Activated naive CD4-positive, alpha-beta T cell treated with anti-CD3 and anti-CD28 coated beads, Interleukin-2, amount 10 ng/mL, durations not matched to agents 7 days and 5 days (primary cell): ENCODE measurements around the gene NABP1.

Source experiments
- CTCF ChIA-PET: fragments of 350-600 bp; sonication (Branson Sonifier 250); formaldehyde crosslinking; loops from one replicate; lab custom pipeline; 2021; ENCODE audit warnings: antibody characterized with exemption; lab: Charles Lee
- DNase-seq: peaks from one replicate; pipeline ENCODE4 v3.0.0-alpha.2; 2020
- H3K27ac Mint-ChIP-seq: one replicate; pipeline ENCODE4 v1.8.0; 2021; ENCODE audit warnings: mild to moderate bottlenecking, moderate library complexity, mixed read lengths
- H3K27me3 Mint-ChIP-seq: one replicate; pipeline ENCODE4 v1.8.0; 2021; ENCODE audit warnings: mild to moderate bottlenecking, mixed read lengths
- H3K36me3 Mint-ChIP-seq: one replicate; pipeline ENCODE4 v1.8.0; 2021; ENCODE audit warnings: mixed read lengths
- H3K4me1 Mint-ChIP-seq: one replicate; pipeline ENCODE4 v1.8.0; 2021; ENCODE audit warnings: mixed read lengths
- H3K4me3 Mint-ChIP-seq: one replicate; pipeline ENCODE4 v1.8.0; 2021; ENCODE audit warnings: mild to moderate bottlenecking, moderate library complexity, mixed read lengths
- H3K9me3 Mint-ChIP-seq: one replicate; pipeline ENCODE4 v1.8.0; 2021; ENCODE audit warnings: mixed read lengths

NABP1 gene

GRCh38 chr2:191660575-191660974 is 17.4 kb upstream of the NABP1 start:
- no peaks in the 10 kb centered on the region for H3K27me3 Mint-ChIP-seq
- peaks cover 4% of the 10 kb centered on the region for H3K9me3 Mint-ChIP-seq
- CTCF ChIA-PET, result no interaction called here
- H3K4me1 Mint-ChIP-seq, result peaks cover 8% of the 10 kb centered on the region
- peaks cover 4% of the 10 kb centered on the region for H3K36me3 Mint-ChIP-seq
- no peak for DNase-seq
- no peak overlapping the region for H3K27ac Mint-ChIP-seq
- H3K4me3 Mint-ChIP-seq, result no peak overlapping the region

GRCh38 chr2:191661097-191661924 is 16.6 kb upstream of the NABP1 start:
- no peak overlapping the region for H3K4me3 Mint-ChIP-seq
- no peak for DNase-seq
- CTCF ChIA-PET, result no interaction called here
- peaks cover 9% of the 10 kb centered on the region for H3K4me1 Mint-ChIP-seq
- H3K27ac Mint-ChIP-seq, result no peak overlapping the region
- H3K36me3 Mint-ChIP-seq, result peaks cover 4% of the 10 kb centered on the region
- no peaks in the 10 kb centered on the region for H3K27me3 Mint-ChIP-seq
- peaks cover 4% of the 10 kb centered on the region for H3K9me3 Mint-ChIP-seq

GRCh38 chr2:191664823-191665677 is 12.9 kb upstream of the NABP1 start:
- Mint-ChIP-seq H3K27ac (no peak overlapping the region), H3K36me3 (no peaks in the 10 kb centered on the region), H3K9me3 (peaks cover 4% of the 10 kb centered on the region), H3K4me3 (no peak overlapping the region), H3K27me3 (no peaks in the 10 kb centered on the region), H3K4me1 (peaks cover 9% of the 10 kb centered on the region)
- CTCF ChIA-PET, result interaction anchor here (2.4 kb wide), 1 partner anchor 27 kb away, joined by 8 read pairs; no protein-coding TSS in a partner anchor
- DNase-seq, result no peak

- H3K27me3 Mint-ChIP-seq, result no peaks in the 10 kb centered on the region
- peaks cover 4% of the 10 kb centered on the region for H3K9me3 Mint-ChIP-seq
- no peaks in the 10 kb centered on the region for H3K36me3 Mint-ChIP-seq
- H3K4me1 Mint-ChIP-seq, result peaks cover 9% of the 10 kb centered on the region
- DNase-seq, result no peak
- no peak overlapping the region for H3K27ac Mint-ChIP-seq
- CTCF ChIA-PET, result interaction anchor here (1.0 to 2.4 kb wide), 2 partner anchors 11 to 28 kb away, joined by 4 to 8 read pairs; no protein-coding TSS in a partner anchor
- no peak overlapping the region for H3K4me3 Mint-ChIP-seq
These were observed 11.7 kb upstream of the NABP1 start for GRCh38 chr2:191666226-191666625.

- no peak overlapping the region for H3K27ac Mint-ChIP-seq
- no peak overlapping the region for H3K4me3 Mint-ChIP-seq
- DNase-seq, result no peak
- H3K4me1 Mint-ChIP-seq, result peaks cover 9% of the 10 kb centered on the region
- no peaks in the 10 kb centered on the region for H3K36me3 Mint-ChIP-seq
- no peaks in the 10 kb centered on the region for H3K27me3 Mint-ChIP-seq
- H3K9me3 Mint-ChIP-seq, result peaks cover 4% of the 10 kb centered on the region
- CTCF ChIA-PET, result interaction anchor here (1.0 to 2.4 kb wide), 2 partner anchors 10 to 29 kb away, joined by 4 to 8 read pairs; no protein-coding TSS in a partner anchor
These were observed 11.2 kb upstream of the NABP1 start for GRCh38 chr2:191666732-191667131.

GRCh38 chr2:191670076-191670475 is 7.9 kb upstream of the NABP1 start:
- Mint-ChIP-seq H3K9me3 (peaks cover 10% of the 10 kb centered on the region), H3K36me3 (peaks cover 3% of the 10 kb centered on the region), H3K27me3 (no peaks in the 10 kb centered on the region), H3K27ac (no peak overlapping the region), H3K4me3 (no peak overlapping the region), H3K4me1 (peaks cover 17% of the 10 kb centered on the region)
- DNase-seq, result no peak
- CTCF ChIA-PET, result interaction anchor here (0.9 to 1.5 kb wide), 3 partner anchors 12 to 103 kb away, joined by 3 to 5 read pairs (median 3); no protein-coding TSS in a partner anchor

- H3K4me3 Mint-ChIP-seq, result no peak overlapping the region
- peaks cover 3% of the 10 kb centered on the region for H3K36me3 Mint-ChIP-seq
- no peaks in the 10 kb centered on the region for H3K27me3 Mint-ChIP-seq
- no peak overlapping the region for H3K27ac Mint-ChIP-seq
- no peak for DNase-seq
- H3K9me3 Mint-ChIP-seq, result peaks cover 10% of the 10 kb centered on the region
- peaks cover 18% of the 10 kb centered on the region for H3K4me1 Mint-ChIP-seq
- CTCF ChIA-PET, result no interaction called here
These were observed 7.1 kb upstream of the NABP1 start for GRCh38 chr2:191670787-191671186.

- peaks cover 18% of the 10 kb centered on the region for H3K36me3 Mint-ChIP-seq
- DNase-seq, result peak; percentile 82
- peaks cover 54% of the 10 kb centered on the region for H3K4me1 Mint-ChIP-seq
- no peaks in the 10 kb centered on the region for H3K27me3 Mint-ChIP-seq
- peak overlapping the region; percentile 99 for H3K4me3 Mint-ChIP-seq
- H3K27ac Mint-ChIP-seq, result peak overlapping the region; percentile 100
- CTCF ChIA-PET, result interaction anchor here (0.8 to 2.0 kb wide), 6 partner anchors 9 to 105 kb away, joined by 3 to 8 read pairs (median 6); no protein-coding TSS in a partner anchor
- H3K9me3 Mint-ChIP-seq, result peaks cover 10% of the 10 kb centered on the region
These were observed 1.9 kb upstream of the NABP1 start for GRCh38 chr2:191675807-191676721.

GRCh38 chr2:191676790-191677645 is 918 bp upstream of the NABP1 start:
- DNase-seq, result peak; percentile 58
- Mint-ChIP-seq H3K36me3 (peaks cover 22% of the 10 kb centered on the region), H3K4me1 (peaks cover 63% of the 10 kb centered on the region), H3K27me3 (no peaks in the 10 kb centered on the region), H3K27ac (peak overlapping the region; percentile 100), H3K9me3 (peaks cover 10% of the 10 kb centered on the region), H3K4me3 (peak overlapping the region; percentile 99)
- CTCF ChIA-PET, result interaction anchor here (0.7 to 2.1 kb wide), 10 partner anchors 10 to 111 kb away, joined by 3 to 9 read pairs (median 4); no protein-coding TSS in a partner anchor

- peak; percentile 66 for DNase-seq
- Mint-ChIP-seq H3K4me1 (peaks cover 74% of the 10 kb centered on the region), H3K27me3 (no peaks in the 10 kb centered on the region), H3K36me3 (peaks cover 36% of the 10 kb centered on the region), H3K27ac (peak overlapping the region; percentile 100), H3K4me3 (peak overlapping the region; percentile 99), H3K9me3 (peaks cover 2% of the 10 kb centered on the region)
- CTCF ChIA-PET, result interaction anchor here (1.0 to 2.1 kb wide), 4 partner anchors 41 to 110 kb away, joined by 3 to 9 read pairs (median 3); no protein-coding TSS in a partner anchor
These were observed 633 bp downstream of the NABP1 start for GRCh38 chr2:191678437-191679100.

GRCh38 chr2:191679818-191680600 is 2.1 kb downstream of the NABP1 start:
- Mint-ChIP-seq H3K27ac (peak overlapping the region; percentile 100), H3K36me3 (peaks cover 41% of the 10 kb centered on the region), H3K9me3 (no peaks in the 10 kb centered on the region), H3K4me1 (peaks cover 72% of the 10 kb centered on the region), H3K27me3 (no peaks in the 10 kb centered on the region), H3K4me3 (peak overlapping the region; percentile 99)
- CTCF ChIA-PET, result interaction anchor here (0.8 to 1.6 kb wide), 5 partner anchors 42 to 113 kb away, joined by 3 to 5 read pairs (median 4); no protein-coding TSS in a partner anchor
- DNase-seq, result no peak
